Measurements from ENCODE around the gene RER1.

RER1 gene

DNA sequence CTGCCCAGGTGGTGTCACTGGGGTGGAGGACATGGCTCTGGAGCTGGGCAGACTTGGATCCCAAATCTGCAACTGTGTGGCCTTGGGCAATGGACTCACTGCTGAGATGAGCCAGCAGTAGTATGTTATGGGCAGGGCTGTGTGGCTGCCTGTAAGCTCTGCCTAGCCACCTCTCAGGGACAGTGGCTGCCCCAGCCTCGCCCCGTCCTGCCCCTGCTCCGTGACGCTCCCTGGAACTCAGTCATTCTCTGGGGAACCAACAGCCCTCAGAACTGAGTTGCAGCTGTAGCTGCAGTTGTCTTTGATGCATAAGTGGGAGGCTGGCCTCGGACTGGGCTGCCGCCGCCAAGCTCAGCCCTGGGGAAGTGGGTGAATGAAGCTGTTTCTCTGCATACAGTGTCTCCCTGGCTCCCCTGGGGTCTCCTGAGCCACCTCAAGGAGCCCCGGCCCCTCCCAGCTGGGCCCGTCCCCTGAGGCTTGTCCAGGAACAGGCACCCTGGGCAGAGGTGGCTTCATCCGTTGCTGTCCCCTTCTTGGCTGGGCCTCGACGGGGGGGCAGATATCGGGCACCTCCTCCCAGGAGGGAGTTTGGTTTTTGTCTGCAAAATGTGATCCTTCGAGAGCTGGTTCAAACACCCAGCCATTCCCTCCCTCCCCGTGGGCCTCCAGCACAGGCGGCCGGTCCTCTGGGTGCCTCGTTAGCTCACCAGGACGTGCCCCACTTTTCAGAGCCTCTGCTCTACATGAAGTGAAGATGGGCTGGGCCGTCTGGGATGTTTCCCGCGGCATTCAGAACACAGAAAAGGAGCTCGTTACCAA lies 58.2 kb downstream of the RER1 start:
- DNase-seq: no peak

DNA sequence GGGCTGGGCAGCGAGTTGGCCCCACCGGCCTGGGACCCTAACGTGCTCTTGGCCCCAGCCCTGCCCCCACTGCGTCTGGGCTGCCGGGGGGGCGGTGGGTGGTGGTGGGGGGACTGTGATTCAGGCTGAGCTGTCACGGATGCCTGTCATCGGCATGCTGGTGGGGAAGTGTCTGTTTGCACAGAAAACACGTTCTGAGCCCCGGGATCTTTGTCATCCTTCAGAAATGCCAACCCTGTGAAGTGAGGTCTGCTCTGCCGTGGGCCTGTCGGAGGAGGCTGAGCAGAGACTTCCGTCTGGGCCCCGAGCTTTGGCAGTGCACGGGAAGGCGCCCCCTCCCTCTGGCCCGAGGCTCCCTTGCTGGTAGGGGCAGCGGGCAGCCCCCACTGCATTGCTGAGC lies 60.1 kb downstream of the RER1 start:
- peak; percentile 23 for DNase-seq

DNA sequence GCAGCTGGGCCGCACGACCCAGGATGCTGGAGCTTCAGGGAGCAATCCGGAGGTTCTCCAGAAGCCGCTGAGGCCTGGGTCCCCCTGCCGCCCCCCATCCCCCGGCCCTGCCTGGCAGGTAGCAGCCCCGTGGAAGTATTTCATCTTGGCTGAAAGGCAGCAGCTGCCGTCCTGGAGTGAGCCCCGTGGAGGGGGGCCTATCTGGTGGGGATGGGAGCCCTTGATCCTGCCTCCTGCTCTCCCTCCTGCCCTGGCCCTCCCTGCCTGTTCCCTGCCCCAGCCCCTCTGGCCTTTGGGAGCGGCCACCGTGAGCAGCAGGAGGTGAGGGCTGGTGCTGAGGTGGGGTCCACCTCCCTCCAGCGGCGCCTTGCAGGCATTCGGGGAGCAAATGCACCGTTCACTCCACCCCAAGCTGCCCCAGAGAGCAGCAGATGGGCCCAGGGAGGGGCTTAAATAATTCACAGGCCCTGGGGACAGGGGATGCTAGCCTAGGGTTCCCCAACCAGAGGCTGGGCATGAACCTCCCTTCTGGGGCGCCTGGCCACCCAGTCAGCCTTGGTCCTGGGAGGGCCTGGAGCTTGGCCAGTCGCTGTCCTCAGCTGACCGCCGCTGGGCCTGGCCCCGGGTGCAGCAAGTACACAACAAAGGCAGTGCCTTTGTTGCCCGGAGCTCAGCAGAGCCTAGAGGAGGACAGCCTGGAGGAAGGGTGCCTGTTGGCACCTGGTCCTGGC lies 60.7 kb downstream of the RER1 start:
- DNase-seq: peak; percentile 89

DNA sequence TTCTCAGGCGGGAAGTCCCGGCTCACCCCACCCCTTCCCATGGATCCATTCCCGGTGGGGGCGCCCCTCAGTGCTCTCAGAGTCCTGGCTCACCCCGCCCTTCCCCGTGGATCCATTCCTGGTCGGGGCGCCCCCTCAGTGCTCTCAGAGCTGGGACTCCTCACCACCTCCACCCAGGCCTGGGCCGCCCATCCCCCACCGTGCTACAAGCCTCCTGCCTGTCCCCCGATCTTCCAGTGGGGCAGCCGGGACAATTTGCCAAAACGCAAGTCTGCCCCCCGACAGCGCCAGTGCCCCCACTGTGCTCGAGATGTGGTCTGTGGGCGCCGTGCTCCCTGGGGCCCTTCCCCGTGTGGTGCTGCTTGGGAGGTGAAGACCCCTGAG lies 61.3 kb downstream of the RER1 start:
- no peak for DNase-seq

DNA sequence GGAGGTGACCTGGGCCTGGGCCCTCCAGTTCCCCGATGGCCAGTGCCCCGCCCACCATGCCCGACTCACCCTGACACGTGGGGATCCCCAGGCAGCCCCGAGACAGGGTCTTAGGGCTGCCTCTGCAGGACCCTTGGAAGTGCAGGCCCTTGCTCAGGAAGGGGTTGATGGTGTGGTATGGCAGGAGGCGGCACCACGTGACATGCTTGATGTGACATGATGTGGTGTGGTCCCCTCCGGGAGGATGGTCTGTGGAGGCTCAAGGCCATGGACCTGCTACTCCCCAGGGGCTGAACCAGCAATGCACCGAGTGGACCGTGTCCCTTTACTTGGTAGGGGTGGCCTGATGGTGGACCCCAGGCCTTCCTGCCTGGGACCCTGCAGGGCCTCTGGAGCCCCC lies 62.6 kb downstream of the RER1 start:
- no peak for DNase-seq
